Fibroblast of the aortic adventitia (primary cell): ENCODE results near the gene MPPED2. TPM values are rescaled to one million over a fixed set of nuclear protein-coding genes. Genes with fewer than 3 reads are reported as not detected.

Experiments used
- DNase-seq: peaks from one replicate; pipeline ENCODE4 v3.0.0-alpha.2; 2010; ENCODE audit warnings: low read depth
- H3K4me3 ChIP-seq: 2 replicates; pipeline ENCODE4 v1.5.1; 2011; ENCODE audit warnings: low read depth, mild to moderate bottlenecking, control low read depth, low read length, moderate library complexity
- total RNA-seq: library from RNA; depleted of rRNA; stranded (reverse); fragments of >200 nt; gene quantifications from 2 replicates; pipeline ENCODE4 v1.2.3, GENCODE V29; 2012; ENCODE audit warnings: low replicate concordance
- TF ChIP-seq, protein P1 (sequence below): IDR thresholded peaks from 2 replicates; pipeline ENCODE4 v1.5.1; 2011; ENCODE audit warnings: mild to moderate bottlenecking, low read length, control low read depth, inconsistent platforms; ENCODE audit not compliant: insufficient read depth

The MPPED2 gene
- total RNA-seq, 1 donor = 0.18 TPM

DNA sequence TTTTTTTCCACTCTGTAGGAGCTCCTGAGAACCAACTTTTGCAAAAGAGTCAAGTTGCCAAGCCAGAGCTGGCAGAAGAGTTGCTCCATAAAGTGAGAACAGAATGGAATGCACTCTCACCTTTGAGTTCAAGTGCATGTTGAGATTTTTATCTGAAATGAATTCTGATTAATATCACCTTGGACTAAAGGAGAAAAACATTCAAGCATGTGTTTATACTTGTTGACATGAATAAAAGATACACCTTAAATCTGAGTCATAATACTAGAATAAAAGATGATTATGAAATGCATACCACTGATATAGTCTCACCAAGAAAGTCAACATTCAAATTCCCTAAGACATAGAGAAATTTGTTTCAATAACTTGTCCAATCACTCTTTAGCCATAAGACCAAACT is 225.4 kb downstream of the MPPED2 start:
- no peak overlapping the region for H3K4me3 ChIP-seq
- no peak for DNase-seq
- TF ChIP-seq, protein P1, sequence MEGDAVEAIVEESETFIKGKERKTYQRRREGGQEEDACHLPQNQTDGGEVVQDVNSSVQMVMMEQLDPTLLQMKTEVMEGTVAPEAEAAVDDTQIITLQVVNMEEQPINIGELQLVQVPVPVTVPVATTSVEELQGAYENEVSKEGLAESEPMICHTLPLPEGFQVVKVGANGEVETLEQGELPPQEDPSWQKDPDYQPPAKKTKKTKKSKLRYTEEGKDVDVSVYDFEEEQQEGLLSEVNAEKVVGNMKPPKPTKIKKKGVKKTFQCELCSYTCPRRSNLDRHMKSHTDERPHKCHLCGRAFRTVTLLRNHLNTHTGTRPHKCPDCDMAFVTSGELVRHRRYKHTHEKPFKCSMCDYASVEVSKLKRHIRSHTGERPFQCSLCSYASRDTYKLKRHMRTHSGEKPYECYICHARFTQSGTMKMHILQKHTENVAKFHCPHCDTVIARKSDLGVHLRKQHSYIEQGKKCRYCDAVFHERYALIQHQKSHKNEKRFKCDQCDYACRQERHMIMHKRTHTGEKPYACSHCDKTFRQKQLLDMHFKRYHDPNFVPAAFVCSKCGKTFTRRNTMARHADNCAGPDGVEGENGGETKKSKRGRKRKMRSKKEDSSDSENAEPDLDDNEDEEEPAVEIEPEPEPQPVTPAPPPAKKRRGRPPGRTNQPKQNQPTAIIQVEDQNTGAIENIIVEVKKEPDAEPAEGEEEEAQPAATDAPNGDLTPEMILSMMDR = no peak
